Skin epidermis (tissue), 12 donors: ENCODE results near the gene TLDC2.
"Not testable (repeated sequence)": the region's sequence is repeated elsewhere in the genome, so short reads cannot be mapped to it uniquely, and the experiment has no call there.

Experiments used
- H3K27ac ChIP-seq, 21 experiments: fragments of 200-600 bp; sonication (generic) in 11 of 21; one replicate each; pipeline ENCODE4 v1.5.0; 2020; ENCODE audit warnings: mild to moderate bottlenecking in 3 of 21, inconsistent platforms in 2 of 21, moderate library complexity in 2 of 21
- H3K4me3 ChIP-seq, 7 experiments: fragments of 200-600 bp; sonication (generic) in 2 of 7; one replicate each; pipeline ENCODE4 v1.5.0; 2020; ENCODE audit warnings: inconsistent platforms in 2 of 7, mild to moderate bottlenecking in 2 of 7, moderate library complexity in 1 of 7

Gene TLDC2

DNA sequence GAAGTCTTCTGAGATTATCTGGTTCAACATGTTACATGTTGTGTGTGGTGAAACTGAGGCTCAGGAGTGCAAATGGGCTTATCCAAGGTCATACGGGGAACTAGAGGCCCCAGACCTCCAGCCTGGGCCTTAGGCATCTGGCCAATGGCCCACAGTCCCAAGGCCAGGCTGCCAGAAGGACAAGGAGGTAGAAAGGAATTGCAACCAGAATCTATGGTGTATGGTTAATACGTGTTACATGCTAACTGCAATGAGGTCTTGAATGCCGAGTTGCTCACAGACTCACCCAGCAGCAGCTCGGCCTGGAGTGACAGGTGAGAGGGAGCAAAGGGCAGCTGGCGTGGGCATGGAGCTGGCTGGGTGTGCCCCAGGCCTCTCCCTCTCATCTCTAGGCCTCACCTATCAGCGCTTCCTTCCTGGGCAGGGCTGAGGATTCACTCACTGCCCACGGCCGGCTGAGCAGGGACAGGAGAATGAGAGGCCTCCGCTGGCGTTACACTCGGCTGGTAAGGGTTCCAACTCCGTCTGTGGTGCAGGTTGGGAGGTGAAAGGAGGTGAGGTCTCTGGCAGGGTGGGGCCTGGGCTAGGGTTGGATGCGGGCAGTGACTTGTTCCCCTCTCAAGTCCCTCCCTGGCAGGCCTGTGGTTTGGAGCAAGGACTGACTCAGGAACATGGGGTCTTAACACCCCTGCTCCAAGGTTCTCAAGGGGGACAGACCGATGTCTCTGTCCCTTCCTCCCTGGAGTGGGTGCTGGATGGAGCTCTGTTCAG lies at the start of gene TLDC2:
Gene TLDC2 (plus strand): TSS at position 437 of the 771 bp plus-strand sequence. CDS start 37 bp downstream, at position 474.
- Histone ChIP-seq H3K4me3 (no peak within 1 kb of the TSS), H3K27ac (peak within 1 kb of the TSS in 1 of 21 experiments; percentile 24)

- Histone ChIP-seq H3K27ac (no peak overlapping the region), H3K4me3 (no peak overlapping the region)
Measured at GRCh38 chr20:36826554-36827244, 49.2 kb upstream of the TLDC2 start.

DNA sequence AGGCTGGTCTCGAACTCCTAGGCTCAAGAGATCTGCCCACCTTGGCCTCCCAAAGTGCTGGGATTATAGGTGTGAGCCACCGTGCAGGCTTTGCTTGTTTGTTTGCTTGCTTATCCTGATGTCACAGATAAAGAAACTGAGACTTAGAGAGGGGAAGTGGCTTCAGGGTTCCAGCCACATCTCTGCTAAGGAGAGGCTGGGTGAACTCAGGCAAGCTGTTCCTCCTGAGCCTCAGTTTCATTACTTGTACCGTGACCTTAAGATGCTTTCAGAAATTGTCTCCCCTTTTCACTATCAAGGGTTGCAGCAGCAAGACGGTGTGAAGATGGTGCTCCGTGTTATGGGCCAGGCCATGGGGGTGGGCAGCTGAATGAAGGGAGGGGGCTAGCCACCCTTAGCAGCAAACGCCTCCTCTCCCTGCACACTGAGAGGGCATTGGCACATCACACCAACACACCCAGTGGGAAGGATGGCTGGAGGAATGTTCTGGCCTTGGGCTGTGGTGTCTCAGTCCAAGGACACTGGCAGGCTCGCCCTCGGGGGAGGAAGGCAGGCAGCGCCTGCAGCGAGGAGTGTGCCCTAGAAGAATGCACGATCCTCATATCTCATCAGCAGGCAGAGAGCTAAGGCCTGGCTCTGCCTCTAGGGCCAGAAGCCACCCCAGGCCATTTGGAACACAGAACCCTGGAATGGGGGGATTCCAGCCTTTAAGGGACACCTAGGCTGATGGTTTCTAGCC lies 48.2 kb upstream of the TLDC2 start:
- Histone ChIP-seq H3K4me3 (no peak overlapping the region), H3K27ac (peak overlapping the region in 1 of 21 experiments; percentile 17)

- Histone ChIP-seq H3K27ac (peak overlapping the region in 17 of 21 experiments; percentile 6 to 75 (median 62)), H3K4me3 (no peak overlapping the region)
Measured at GRCh38 chr20:36830791-36831691, 44.9 kb upstream of the TLDC2 start.

- Histone ChIP-seq H3K4me3 (no peak overlapping the region), H3K27ac (peak overlapping the region in 12 of 21 experiments; percentile 1 to 75 (median 47))
Measured at GRCh38 chr20:36832791-36833190, 43.1 kb upstream of the TLDC2 start.

- peak overlapping the region in 12 of 21 experiments; percentile 1 to 75 (median 47) for H3K27ac ChIP-seq
- no peak overlapping the region for H3K4me3 ChIP-seq
Measured at GRCh38 chr20:36833275-36834020, 42.5 kb upstream of the TLDC2 start.

GRCh38 chr20:36835025-36835424 lies 40.9 kb upstream of the TLDC2 start:
- peak overlapping the region in 3 of 7 experiments; percentile 25 to 28 (median 26) for H3K4me3 ChIP-seq

DNA sequence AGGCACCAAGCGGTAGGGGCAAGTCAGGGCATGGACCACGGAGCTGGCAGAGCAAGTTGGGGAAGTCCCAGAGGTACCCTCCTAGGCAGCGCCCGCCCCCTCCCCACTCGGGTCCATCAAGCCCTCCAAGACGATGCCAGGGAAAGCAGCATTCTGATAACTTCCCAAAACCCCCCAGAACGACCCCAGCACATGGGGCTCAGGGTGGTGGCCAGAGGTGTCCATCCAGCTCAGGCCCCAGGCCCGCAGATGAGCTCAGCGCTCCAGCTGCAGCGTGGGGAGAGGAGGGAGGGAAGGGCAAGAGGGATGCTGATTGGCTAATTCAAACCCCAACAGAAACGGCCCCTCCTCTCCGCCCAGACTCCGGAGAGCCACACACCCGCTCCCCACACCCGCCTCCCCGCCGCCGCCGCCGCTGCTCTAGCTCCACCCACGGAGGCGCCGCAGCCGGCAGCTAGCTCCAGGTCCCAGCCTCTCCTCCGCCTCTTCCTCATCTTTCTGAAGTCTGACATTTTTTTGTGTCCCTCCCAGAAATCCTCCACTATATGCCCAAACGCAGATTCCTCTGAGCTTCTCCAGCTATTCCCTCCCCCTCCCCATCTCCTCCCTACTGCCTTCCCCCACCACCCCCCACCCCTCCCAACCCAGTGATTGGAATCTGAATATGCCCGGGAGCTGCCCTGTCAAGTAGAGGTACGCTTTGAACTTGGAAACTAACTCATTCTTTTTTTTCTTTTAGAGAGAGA lies 40.3 kb upstream of the TLDC2 start:
- Histone ChIP-seq H3K27ac (peak overlapping the region in 17 of 21 experiments; percentile 30 to 82 (median 64)), H3K4me3 (peak overlapping the region in 5 of 7 experiments; percentile 19 to 28 (median 25))

More at GRCh38 chr20:36835025-36835424, 40.9 kb upstream of the TLDC2 start:
- H3K27ac ChIP-seq: peak overlapping the region in 16 of 21 experiments; percentile 8 to 82 (median 62)

GRCh38 chr20:36836591-36837269 lies 39.2 kb upstream of the TLDC2 start:
- peak overlapping the region in 17 of 21 experiments; percentile 1 to 82 (median 64) for H3K27ac ChIP-seq
- H3K4me3 ChIP-seq: no peak overlapping the region

DNA sequence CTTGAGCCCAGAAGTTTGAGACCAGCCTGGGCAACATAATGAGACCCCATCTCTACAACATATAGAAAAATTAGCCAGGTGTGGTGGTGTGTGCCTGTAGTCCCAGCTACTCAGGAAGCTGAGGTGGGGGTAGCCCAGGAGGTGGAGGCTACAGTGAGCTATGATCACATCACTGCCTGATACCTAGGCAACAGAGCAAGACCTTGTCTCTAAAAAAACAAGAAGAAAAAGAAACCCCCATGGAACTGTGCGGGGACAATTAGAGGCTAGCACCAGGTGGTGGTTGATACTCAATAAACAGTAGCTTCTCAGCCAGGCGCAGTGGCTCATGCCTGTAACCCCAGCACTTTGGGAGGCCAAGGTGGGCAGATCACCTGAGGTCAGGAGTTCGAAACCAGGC lies 37.6 kb upstream of the TLDC2 start:
- H3K4me3 ChIP-seq, H3K27ac ChIP-seq: not testable (repeated sequence)

GRCh38 chr20:36839150-36839549 lies 36.8 kb upstream of the TLDC2 start:
- no peak overlapping the region for H3K4me3 ChIP-seq
- no peak overlapping the region for H3K27ac ChIP-seq

- not testable (repeated sequence) for H3K4me3 ChIP-seq
- H3K27ac ChIP-seq: peak overlapping the region in 14 of 21 experiments; percentile 9 to 86 (median 70)
Measured at GRCh38 chr20:36841030-36841429, 34.9 kb upstream of the TLDC2 start.

- Histone ChIP-seq H3K27ac (peak overlapping the region in 16 of 21 experiments; percentile 18 to 81 (median 56)), H3K4me3 (no peak overlapping the region)
Measured at GRCh38 chr20:36845288-36845971, 30.5 kb upstream of the TLDC2 start.

DNA sequence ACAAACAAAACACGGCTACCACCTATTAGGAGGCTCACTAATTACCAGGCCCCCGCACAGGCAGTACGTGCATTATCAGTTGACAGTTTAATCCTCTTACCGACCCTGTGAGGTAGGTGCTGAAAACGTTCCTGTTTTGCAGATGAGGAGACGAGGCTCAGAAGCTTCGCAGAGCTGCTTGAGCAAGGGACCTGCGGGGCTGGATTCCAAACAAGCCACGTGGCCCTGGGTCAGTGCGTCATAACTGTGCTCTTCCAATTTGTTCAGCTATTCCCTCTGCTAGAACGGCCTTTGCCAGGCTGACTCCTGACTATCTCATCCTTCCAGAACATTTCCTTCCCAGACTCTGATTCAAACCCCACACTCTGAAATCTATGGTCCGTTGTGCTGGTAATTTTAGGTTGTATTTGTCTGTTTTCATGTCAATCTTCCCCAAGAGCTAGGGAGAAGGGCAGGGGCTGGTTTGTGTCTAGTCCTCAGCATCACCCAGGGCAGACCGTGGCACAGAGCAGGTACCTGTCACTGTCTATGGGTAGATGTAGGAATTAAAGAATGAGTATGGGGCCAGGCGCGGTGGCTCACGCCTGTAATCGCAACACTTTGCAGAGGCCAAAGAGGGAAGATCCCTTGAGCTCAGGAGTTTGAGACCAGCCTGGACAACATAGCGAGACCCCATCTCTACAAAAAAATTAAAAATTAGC lies 28.8 kb upstream of the TLDC2 start:
- Histone ChIP-seq H3K27ac (peak overlapping the region in 14 of 21 experiments; percentile 9 to 81 (median 62)), H3K4me3 (no peak overlapping the region)

DNA sequence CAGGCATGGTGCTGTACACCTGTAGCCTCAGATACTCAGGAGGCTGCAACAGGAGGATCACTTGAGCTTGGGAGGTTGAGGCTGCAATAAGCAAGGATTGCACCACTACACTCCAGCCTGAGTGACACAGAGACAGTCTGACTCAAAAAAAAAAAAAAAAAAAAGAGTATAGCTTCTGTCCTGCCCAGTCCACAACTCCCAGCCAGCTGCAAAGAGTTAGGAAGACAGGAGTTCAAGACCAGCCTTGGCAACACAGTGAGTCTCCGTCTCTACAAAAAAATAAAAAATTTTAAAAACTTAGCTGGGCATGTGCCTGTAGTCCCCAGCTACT lies 28.3 kb upstream of the TLDC2 start:
- Histone ChIP-seq H3K4me3 (no peak overlapping the region), H3K27ac (peak overlapping the region in 15 of 21 experiments; percentile 15 to 80 (median 61))

- Histone ChIP-seq H3K27ac (peak overlapping the region in 15 of 21 experiments; percentile 1 to 80 (median 41)), H3K4me3 (no peak overlapping the region)
Measured at GRCh38 chr20:36848078-36848660, 27.8 kb upstream of the TLDC2 start.
